WI38 (cell line): Measurements from ENCODE around the gene ZNF652.
"Not testable (repeated sequence)": the region's sequence is repeated elsewhere in the genome, so short reads cannot be mapped to it uniquely, and the experiment has no call there.

Source experiments
- H3K4me3 ChIP-seq: 2 replicates; pipeline ENCODE4 v1.5.1; 2011; ENCODE audit warnings: low read depth, mild to moderate bottlenecking, control low read depth, low read length
- CTCF ChIP-seq: IDR thresholded peaks from 2 replicates; pipeline ENCODE4 v1.5.1; 2012; ENCODE audit warnings: low read depth, mild to moderate bottlenecking, control low read depth, low read length

The ZNF652 gene

DNA sequence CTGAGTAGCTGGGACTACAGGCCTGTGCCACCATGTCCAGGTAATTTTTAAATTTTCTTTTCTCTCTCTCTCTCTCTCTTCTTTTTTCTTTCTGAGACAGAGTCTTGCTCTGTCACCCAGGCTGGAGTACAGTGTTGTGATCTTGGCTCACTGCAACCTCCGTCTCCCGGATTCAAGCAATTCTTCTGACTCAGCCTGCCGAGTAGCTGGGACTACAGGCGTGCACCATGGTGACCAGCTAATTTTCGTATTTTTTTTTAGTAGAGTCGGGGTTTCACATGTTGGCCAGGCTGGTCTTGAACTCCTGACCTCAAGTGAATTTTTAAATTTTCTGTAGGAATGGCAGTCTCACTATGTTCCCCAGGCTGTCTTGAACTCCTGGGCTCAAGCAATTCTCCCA is 11.1 kb upstream of the ZNF652 start:
- H3K4me3 ChIP-seq: no peak overlapping the region
- TF ChIP-seq CTCF: no peak

GRCh38 chr17:49372425-49372824 is 10.4 kb upstream of the ZNF652 start:
- H3K4me3 ChIP-seq: no peak overlapping the region
- TF ChIP-seq CTCF: no peak

GRCh38 chr17:49370971-49371834 is 9.2 kb upstream of the ZNF652 start:
- no peak overlapping the region for H3K4me3 ChIP-seq
- no peak for TF ChIP-seq CTCF

- no peak for TF ChIP-seq CTCF
These were observed 7.7 kb upstream of the ZNF652 start for GRCh38 chr17:49369760-49370159.

DNA sequence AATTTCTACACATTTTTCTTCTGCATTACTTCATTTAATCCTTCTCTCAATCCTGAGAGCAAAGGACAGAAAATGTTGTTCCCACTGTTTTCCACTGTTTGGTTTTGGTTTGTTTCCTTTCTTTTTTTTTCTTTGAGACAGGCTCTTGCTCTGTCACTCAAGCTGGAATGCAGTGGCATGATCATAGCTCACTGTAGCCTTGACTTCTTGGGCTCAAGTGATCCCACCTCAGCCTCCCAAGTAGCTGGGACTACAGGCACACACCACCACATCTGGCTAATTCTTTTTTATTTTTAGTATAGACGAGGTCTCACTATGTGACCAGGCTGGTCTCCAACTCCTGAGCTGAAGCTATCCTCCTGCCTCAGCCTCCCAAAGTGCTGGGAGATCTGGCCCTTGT is 7.0 kb upstream of the ZNF652 start:
- H3K4me3 ChIP-seq: no peak overlapping the region
- no peak for TF ChIP-seq CTCF

More at GRCh38 chr17:49369760-49370159, 7.7 kb upstream of the ZNF652 start:
- no peak overlapping the region for H3K4me3 ChIP-seq

DNA sequence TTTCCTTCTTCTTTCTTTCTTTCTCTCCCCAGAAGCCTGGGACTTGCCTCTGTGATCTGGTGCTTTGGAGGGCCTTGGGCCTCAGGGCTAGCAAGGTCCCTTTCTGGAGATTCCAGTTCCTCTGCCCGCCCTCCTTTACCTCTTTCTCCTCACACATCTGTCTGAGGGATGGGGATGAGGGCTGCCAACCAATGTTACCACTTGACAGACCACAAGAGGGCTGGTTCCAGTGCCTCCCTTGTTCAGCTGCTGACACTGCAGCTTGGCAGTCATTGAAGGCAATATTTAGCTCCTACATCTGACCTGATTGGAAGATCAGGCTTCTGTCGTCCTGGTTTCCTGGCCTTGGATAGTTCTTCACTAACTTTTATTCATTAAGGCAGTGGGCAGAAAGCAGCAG is 3.6 kb upstream of the ZNF652 start:
- no peak for TF ChIP-seq CTCF

DNA sequence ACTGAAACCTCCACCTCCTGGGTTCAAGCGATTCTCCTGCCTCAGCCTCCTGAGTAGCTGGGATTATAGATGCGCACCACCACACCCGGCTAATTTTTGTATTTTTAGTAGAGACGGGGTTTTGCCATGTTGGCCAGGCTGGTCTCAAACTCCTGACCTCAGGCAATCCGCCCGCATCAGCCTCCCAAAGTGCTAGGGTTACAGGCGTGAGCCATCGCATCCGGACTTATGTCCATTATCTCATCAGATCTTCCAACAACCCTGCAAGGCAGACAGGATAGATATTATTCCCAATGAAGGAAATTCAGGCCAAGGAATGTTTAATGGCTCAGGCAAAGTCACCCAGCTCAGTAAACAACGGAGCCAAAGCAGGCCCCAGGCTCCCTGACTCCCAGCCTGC is 3.1 kb upstream of the ZNF652 start:
- not testable (repeated sequence) for H3K4me3 ChIP-seq

More for the DNA sequence above, 3.6 kb upstream of the ZNF652 start:
- H3K4me3 ChIP-seq: no peak overlapping the region

GRCh38 chr17:49364119-49364518 is 2.1 kb upstream of the ZNF652 start:
- no peak overlapping the region for H3K4me3 ChIP-seq
- TF ChIP-seq CTCF: no peak
